Measurements from ENCODE around the gene UBE4B. TPM values are rescaled to one million over a fixed set of nuclear protein-coding genes. Genes with fewer than 3 reads are reported as not detected.

UBE4B gene
- total RNA-seq, 1 donor from 2014 or later, result 47.1 TPM

DNA sequence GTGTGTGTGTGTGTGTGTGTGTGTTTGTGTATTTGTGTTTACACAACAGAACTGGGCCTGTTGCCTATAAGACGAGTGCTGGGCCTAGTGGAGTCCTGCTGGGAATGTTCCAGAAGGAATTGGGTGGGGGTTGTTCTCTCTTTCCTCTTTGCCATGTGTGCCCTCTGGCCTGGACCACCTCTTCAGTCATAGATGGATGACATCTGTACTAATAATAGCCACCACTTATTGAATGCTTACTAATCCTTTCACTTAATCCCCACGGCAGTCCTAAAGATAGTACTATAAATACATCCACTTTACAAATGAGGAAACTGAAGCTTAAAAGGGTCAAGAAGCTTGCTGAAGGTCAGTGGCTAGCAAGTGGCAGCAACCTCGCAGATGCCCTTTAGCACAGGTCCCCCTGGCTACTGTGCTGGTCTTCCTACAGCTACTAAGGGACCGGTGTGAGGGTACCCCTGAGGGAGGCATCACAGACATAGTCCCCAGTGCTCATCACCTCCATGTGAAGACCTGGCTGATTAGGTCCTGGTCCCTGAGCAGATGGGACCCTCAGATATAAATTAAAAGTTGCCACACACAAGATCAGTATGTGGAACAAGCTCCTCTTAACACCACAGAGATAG is 122.4 kb downstream of the UBE4B start:
- Histone ChIP-seq H3K27me3 (ENCODE audit: control insufficient read depth, insufficient read depth, low read length) (no peaks in the 10 kb centered on the region), H3K36me3 (ENCODE audit: control insufficient read depth, insufficient read depth, low read length) (no peaks in the 10 kb centered on the region), H3K4me3 (ENCODE audit: low read depth, low read length) (no peak overlapping the region)
- no peak for TF ChIP-seq CTCF (IDR thresholded peaks at IDR 0.05; ENCODE audit: insufficient read depth, low read length, poor library complexity, severe bottlenecking)
- no peak for DNase-seq (ENCODE audit: low read depth)

- TF ChIP-seq CTCF (IDR thresholded peaks at IDR 0.05; ENCODE audit: insufficient read depth, low read length, poor library complexity, severe bottlenecking), result no peak
- no peak for DNase-seq (ENCODE audit: low read depth)
- no peaks in the 10 kb centered on the region for H3K27me3 ChIP-seq (ENCODE audit: control insufficient read depth, insufficient read depth, low read length)
- H3K4me3 ChIP-seq (ENCODE audit: low read depth, low read length), result no peak overlapping the region
- H3K36me3 ChIP-seq (ENCODE audit: control insufficient read depth, insufficient read depth, low read length), result peaks cover 1% of the 10 kb centered on the region
Measured at GRCh38 chr1:10160173-10160572, 127.4 kb downstream of the UBE4B start.

GRCh38 chr1:10160907-10161490 is 128.2 kb downstream of the UBE4B start:
- H3K36me3 ChIP-seq (ENCODE audit: control insufficient read depth, insufficient read depth, low read length), result peaks cover 1% of the 10 kb centered on the region
- TF ChIP-seq CTCF (IDR thresholded peaks at IDR 0.05; ENCODE audit: insufficient read depth, low read length, poor library complexity, severe bottlenecking), result no peak
- no peaks in the 10 kb centered on the region for H3K27me3 ChIP-seq (ENCODE audit: control insufficient read depth, insufficient read depth, low read length)
- H3K4me3 ChIP-seq (ENCODE audit: low read depth, low read length), result no peak overlapping the region
- DNase-seq (ENCODE audit: low read depth), result no peak

- Histone ChIP-seq H3K36me3 (ENCODE audit: control insufficient read depth, insufficient read depth, low read length) (peaks cover 1% of the 10 kb centered on the region), H3K27me3 (ENCODE audit: control insufficient read depth, insufficient read depth, low read length) (no peaks in the 10 kb centered on the region), H3K4me3 (ENCODE audit: low read depth, low read length) (no peak overlapping the region)
- no peak for TF ChIP-seq CTCF (IDR thresholded peaks at IDR 0.05; ENCODE audit: insufficient read depth, low read length, poor library complexity, severe bottlenecking)
- DNase-seq (ENCODE audit: low read depth), result no peak
Measured at GRCh38 chr1:10161541-10162290, 129.0 kb downstream of the UBE4B start.

- no peak overlapping the region for H3K4me3 ChIP-seq (ENCODE audit: low read depth, low read length)
- TF ChIP-seq CTCF (IDR thresholded peaks at IDR 0.05; ENCODE audit: insufficient read depth, low read length, poor library complexity, severe bottlenecking), result no peak
- H3K36me3 ChIP-seq (ENCODE audit: control insufficient read depth, insufficient read depth, low read length), result no peaks in the 10 kb centered on the region
- H3K27me3 ChIP-seq (ENCODE audit: control insufficient read depth, insufficient read depth, low read length), result no peaks in the 10 kb centered on the region
- DNase-seq (ENCODE audit: low read depth), result no peak
Measured at GRCh38 chr1:10168912-10169514, 136.3 kb downstream of the UBE4B start.
